ENCODE data around the gene PAK5. TPM values are rescaled to one million over a fixed set of nuclear protein-coding genes. Genes with fewer than 3 reads are reported as not detected.

Gene PAK5
- total RNA-seq, 1 donor from 2014 or later: 0.16 TPM

GRCh38 chr20:9794831-9795230, 44.0 kb downstream of the PAK5 start:
- no peak overlapping the region for H3K9ac ChIP-seq (ENCODE audit: low read length)
- TF ChIP-seq EZH2 (IDR thresholded peaks at IDR 0.05; ENCODE audit: insufficient read depth, low read length) (no peak), CTCF (IDR thresholded peaks at IDR 0.05; ENCODE audit: insufficient read depth, low read depth, low read length) (no peak)
- no peak for FAIRE-seq
- H3K27ac Mint-ChIP-seq (ENCODE audit: unreplicated experiment): no peak overlapping the region
- H3K79me2 ChIP-seq (ENCODE audit: insufficient read depth, low read length): no peaks in the 10 kb centered on the region
- H4K20me1 ChIP-seq (ENCODE audit: insufficient read depth, low read length): no peaks in the 10 kb centered on the region
- no peaks in the 10 kb centered on the region for H3K36me3 Mint-ChIP-seq (ENCODE audit: low read depth, unreplicated experiment)
- H3K4me3 Mint-ChIP-seq (ENCODE audit: unreplicated experiment): no peak overlapping the region
- no peak overlapping the region for H3K4me2 ChIP-seq (ENCODE audit: low read length)
- no peaks in the 10 kb centered on the region for H3K27me3 ChIP-seq (ENCODE audit: insufficient read depth, low read length)
- no peaks in the 10 kb centered on the region for H3K4me1 ChIP-seq (ENCODE audit: insufficient read depth, low read length)
- DNase-seq (ENCODE audit: low read depth): no peak
- H3K27me3 Mint-ChIP-seq (ENCODE audit: low read depth, unreplicated experiment): peaks cover 6% of the 10 kb centered on the region
- H3K4me1 Mint-ChIP-seq (ENCODE audit: low read depth, unreplicated experiment): no peaks in the 10 kb centered on the region
- H3K9me3 ChIP-seq (ENCODE audit: insufficient read depth, low read depth, low read length): no peaks in the 10 kb centered on the region
- H3K9me3 Mint-ChIP-seq (ENCODE audit: unreplicated experiment): no peaks in the 10 kb centered on the region
- H3K4me3 ChIP-seq (ENCODE audit: insufficient read depth, low read depth, low read length): no peak overlapping the region
- no peaks in the 10 kb centered on the region for H3K36me3 ChIP-seq (ENCODE audit: insufficient read depth, low read length)
- no peak overlapping the region for H3K27ac ChIP-seq (ENCODE audit: low read depth, low read length)
- H2AFZ ChIP-seq (ENCODE audit: low read depth, low read length): no peak overlapping the region

GRCh38 chr20:9792674-9793073, 46.2 kb downstream of the PAK5 start:
- Mint-ChIP-seq H3K36me3 (ENCODE audit: low read depth, unreplicated experiment) (no peaks in the 10 kb centered on the region), H3K27me3 (ENCODE audit: low read depth, unreplicated experiment) (peaks cover 9% of the 10 kb centered on the region), H3K4me1 (ENCODE audit: low read depth, unreplicated experiment) (no peaks in the 10 kb centered on the region), H3K4me3 (ENCODE audit: unreplicated experiment) (no peak overlapping the region), H3K9me3 (ENCODE audit: unreplicated experiment) (no peaks in the 10 kb centered on the region), H3K27ac (ENCODE audit: unreplicated experiment) (no peak overlapping the region)
- no peak overlapping the region for H3K9ac ChIP-seq (ENCODE audit: low read length)
- H3K27me3 ChIP-seq (ENCODE audit: insufficient read depth, low read length): no peaks in the 10 kb centered on the region
- no peaks in the 10 kb centered on the region for H3K4me1 ChIP-seq (ENCODE audit: insufficient read depth, low read length)
- H3K4me3 ChIP-seq (ENCODE audit: insufficient read depth, low read depth, low read length): no peak overlapping the region
- H3K4me2 ChIP-seq (ENCODE audit: low read length): no peak overlapping the region
- H3K27ac ChIP-seq (ENCODE audit: low read depth, low read length): no peak overlapping the region
- DNase-seq (ENCODE audit: low read depth) (no peak), FAIRE-seq (no peak)
- no peaks in the 10 kb centered on the region for H3K79me2 ChIP-seq (ENCODE audit: insufficient read depth, low read length)
- TF ChIP-seq CTCF (IDR thresholded peaks at IDR 0.05; ENCODE audit: insufficient read depth, low read depth, low read length) (no peak), EZH2 (IDR thresholded peaks at IDR 0.05; ENCODE audit: insufficient read depth, low read length) (no peak)
- no peak overlapping the region for H2AFZ ChIP-seq (ENCODE audit: low read depth, low read length)
- no peaks in the 10 kb centered on the region for H3K36me3 ChIP-seq (ENCODE audit: insufficient read depth, low read length)
- H4K20me1 ChIP-seq (ENCODE audit: insufficient read depth, low read length): no peaks in the 10 kb centered on the region
- no peaks in the 10 kb centered on the region for H3K9me3 ChIP-seq (ENCODE audit: insufficient read depth, low read depth, low read length)

DNA sequence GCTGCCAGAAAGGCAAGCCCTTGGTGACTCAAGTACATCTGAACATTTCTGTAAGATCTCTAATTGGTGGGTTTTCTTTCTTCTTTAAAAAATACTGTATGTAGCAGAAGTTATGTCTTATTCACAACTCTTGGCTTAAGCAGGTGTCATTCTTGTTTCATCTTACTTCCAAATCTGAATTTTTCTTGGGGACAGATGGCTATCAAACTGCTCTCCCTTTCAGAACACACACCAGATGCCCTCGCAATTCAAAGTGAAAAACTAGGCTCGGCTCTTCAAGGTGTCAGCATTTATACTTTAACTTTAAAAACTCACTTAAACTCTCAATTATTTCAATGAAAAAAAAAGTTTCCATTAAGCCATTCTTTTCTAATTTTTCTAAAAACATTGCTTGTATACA, 49.7 kb downstream of the PAK5 start:
- no peak overlapping the region for H3K9ac ChIP-seq (ENCODE audit: low read length)
- H3K4me2 ChIP-seq (ENCODE audit: low read length): no peak overlapping the region
- no peak overlapping the region for H3K27ac Mint-ChIP-seq (ENCODE audit: unreplicated experiment)
- no peaks in the 10 kb centered on the region for H3K4me1 ChIP-seq (ENCODE audit: insufficient read depth, low read length)
- no peak for DNase-seq (ENCODE audit: low read depth)
- no peak overlapping the region for H3K4me3 Mint-ChIP-seq (ENCODE audit: unreplicated experiment)
- no peaks in the 10 kb centered on the region for H3K9me3 ChIP-seq (ENCODE audit: insufficient read depth, low read depth, low read length)
- no peak overlapping the region for H2AFZ ChIP-seq (ENCODE audit: low read depth, low read length)
- H3K27ac ChIP-seq (ENCODE audit: low read depth, low read length): no peak overlapping the region
- no peaks in the 10 kb centered on the region for H4K20me1 ChIP-seq (ENCODE audit: insufficient read depth, low read length)
- no peak for TF ChIP-seq CTCF (IDR thresholded peaks at IDR 0.05; ENCODE audit: insufficient read depth, low read depth, low read length)
- no peak for TF ChIP-seq EZH2 (IDR thresholded peaks at IDR 0.05; ENCODE audit: insufficient read depth, low read length)
- no peaks in the 10 kb centered on the region for H3K36me3 ChIP-seq (ENCODE audit: insufficient read depth, low read length)
- no peak for FAIRE-seq
- H3K4me3 ChIP-seq (ENCODE audit: insufficient read depth, low read depth, low read length): no peak overlapping the region
- no peaks in the 10 kb centered on the region for H3K36me3 Mint-ChIP-seq (ENCODE audit: low read depth, unreplicated experiment)
- no peaks in the 10 kb centered on the region for H3K4me1 Mint-ChIP-seq (ENCODE audit: low read depth, unreplicated experiment)
- H3K27me3 ChIP-seq (ENCODE audit: insufficient read depth, low read length): no peaks in the 10 kb centered on the region
- peaks cover 9% of the 10 kb centered on the region for H3K27me3 Mint-ChIP-seq (ENCODE audit: low read depth, unreplicated experiment)
- no peaks in the 10 kb centered on the region for H3K9me3 Mint-ChIP-seq (ENCODE audit: unreplicated experiment)
- no peaks in the 10 kb centered on the region for H3K79me2 ChIP-seq (ENCODE audit: insufficient read depth, low read length)
